Activated CD4-positive, CD25-positive, alpha-beta regulatory T cell treated with anti-CD3 and anti-CD28 coated beads, Interleukin-2, amount 50 U/mL, for 24 hours (primary cell): ENCODE results near the gene ABCB8.

ENCODE experiments used
- ATAC-seq, 2 donors: fragments of 150-1000 bp; cut with Tn5 transposase; one replicate each; pipeline ENCODE4 v1.10.0; 2021; ENCODE audit warnings: mild to moderate bottlenecking in 1 of 2, moderate library complexity in 1 of 2

Gene ABCB8

GRCh38 chr7:151076863-151077704 is 48.8 kb downstream of the ABCB8 start:
- no peak for ATAC-seq

GRCh38 chr7:151077705-151078232 is 49.5 kb downstream of the ABCB8 start:
- ATAC-seq: no peak

- no peak for ATAC-seq
Measured at GRCh38 chr7:151078233-151079040, 50.2 kb downstream of the ABCB8 start.

GRCh38 chr7:151079199-151079910 is 51.1 kb downstream of the ABCB8 start:
- no peak for ATAC-seq

- peak; percentile 1 to 3 for ATAC-seq
Measured at GRCh38 chr7:151080067-151080521, 51.8 kb downstream of the ABCB8 start.

- ATAC-seq: peak; percentile 88 to 89
Measured at GRCh38 chr7:151080522-151081169, 52.4 kb downstream of the ABCB8 start, which contains the start of gene FASTK. Gene FASTK (minus strand): TSS chr7:151080809. CDS start chr7:151080766, 43 bp downstream.

- no peak for ATAC-seq
Measured at GRCh38 chr7:151081170-151082101, 53.2 kb downstream of the ABCB8 start.

- no peak for ATAC-seq
Measured at GRCh38 chr7:151082141-151083070, 54.2 kb downstream of the ABCB8 start.

GRCh38 chr7:151083071-151083823 is 55.0 kb downstream of the ABCB8 start, which contains the start of gene TMUB1:
Gene TMUB1 (minus strand): TSS chr7:151083493. CDS start chr7:151082563, 930 bp downstream.
- ATAC-seq: peak; percentile 66 to 67

GRCh38 chr7:151083824-151084160 is 55.5 kb downstream of the ABCB8 start:
- no peak for ATAC-seq

- ATAC-seq: no peak
Measured at GRCh38 chr7:151085329-151085690, 57.1 kb downstream of the ABCB8 start.

GRCh38 chr7:151085691-151086620 is 57.7 kb downstream of the ABCB8 start, which contains the start of gene AGAP3:
Gene AGAP3 (plus strand): TSS chr7:151086475. CDS start chr7:151086742, 267 bp downstream.
- ATAC-seq: peak; percentile 6 to 11

GRCh38 chr7:151086802-151087244 is 58.6 kb downstream of the ABCB8 start:
- ATAC-seq: no peak

- ATAC-seq: peak; percentile 11 to 17
Measured at GRCh38 chr7:151087245-151088018, 59.2 kb downstream of the ABCB8 start.

GRCh38 chr7:151088019-151088855 is 60.0 kb downstream of the ABCB8 start:
- no peak for ATAC-seq
